Liver (tissue), 9 donors: ENCODE measurements around the gene KIF24. TPM values are rescaled to one million over a fixed set of nuclear protein-coding genes. Genes with fewer than 3 reads are reported as not detected.

Experiments used
- DNase-seq: peaks from one replicate; pipeline ENCODE4 v3.0.0-alpha.2; 2017; ENCODE audit warnings: low spot score
- H3K27ac ChIP-seq, 2 donors: one replicate each; pipeline ENCODE4 v1.7.0; 2013; ENCODE audit warnings: inconsistent platforms in 2 of 2, low read length in 2 of 2, control low read depth in 1 of 2, low read depth in 1 of 2, mild to moderate bottlenecking in 1 of 2
- H3K27me3 ChIP-seq, 4 donors: one replicate each; pipeline versions ENCODE4 v1.6.1 to v1.7.0; 2013; ENCODE audit warnings: low read length in 3 of 4, inconsistent platforms in 1 of 4, mild to moderate bottlenecking in 1 of 4, moderate library complexity in 1 of 4; ENCODE audit not compliant: control insufficient read depth in 4 of 4, insufficient read depth in 4 of 4
- H3K36me3 ChIP-seq, 4 donors: one replicate each; pipeline versions ENCODE4 v1.6.1 to v1.7.0; 2013; ENCODE audit warnings: low read length in 3 of 4, mild to moderate bottlenecking in 3 of 4, low read depth in 1 of 4, moderate library complexity in 1 of 4; ENCODE audit not compliant: control insufficient read depth in 4 of 4, insufficient read depth in 3 of 4
- H3K4me1 ChIP-seq, 4 donors: one replicate each; pipeline versions ENCODE4 v1.6.1 to v1.7.0; 2013; ENCODE audit warnings: low read length in 3 of 4, mild to moderate bottlenecking in 3 of 4, moderate library complexity in 1 of 4; ENCODE audit not compliant: control insufficient read depth in 4 of 4, insufficient read depth in 4 of 4
- H3K4me3 ChIP-seq, 3 donors: one replicate each; pipeline versions ENCODE4 v1.6.1 to v1.7.0; 2013; ENCODE audit warnings: low read length in 3 of 3, control low read depth in 1 of 3, low read depth in 1 of 3, mild to moderate bottlenecking in 1 of 3
- H3K9ac ChIP-seq, 2 donors: one replicate each; pipeline ENCODE4 v1.7.0; 2013; ENCODE audit warnings: low read length in 2 of 2, mild to moderate bottlenecking in 2 of 2, moderate library complexity in 2 of 2, control low read depth in 1 of 2, low read depth in 1 of 2
- H3K9me3 ChIP-seq, 4 donors: one replicate each; pipeline versions ENCODE4 v1.6.1 to v1.7.0; 2013; ENCODE audit warnings: low read length in 3 of 4; ENCODE audit not compliant: control insufficient read depth in 4 of 4
- ATF3 ChIP-seq: IDR thresholded peaks from 2 replicates; pipeline ENCODE4 v1.6.1; 2016; ENCODE audit warnings: antibody characterized with exemption
- CTCF ChIP-seq: fragments of 150-350 bp; IDR thresholded peaks from 2 replicates; pipeline ENCODE4 v1.5.1; 2017; ENCODE audit warnings: improper control_type of control experiment, low read depth, low read length; ENCODE audit not compliant: missing input control
- EGR1 ChIP-seq, 2 donors: IDR thresholded peaks; 2 replicates each; pipeline ENCODE4 v1.6.1; 2016 to 2018; ENCODE audit warnings: antibody characterized with exemption in 2 of 2, low read depth in 2 of 2
- FOXA1 ChIP-seq: IDR thresholded peaks from 2 replicates; pipeline ENCODE4 v1.6.1; 2016; ENCODE audit warnings: antibody characterized with exemption
- FOXA2 ChIP-seq: IDR thresholded peaks from 2 replicates; pipeline ENCODE4 v1.6.1; 2016; ENCODE audit warnings: antibody characterized with exemption
- GABPA ChIP-seq, 2 donors: IDR thresholded peaks in 1 of 2; conservative IDR thresholded peaks in 1 of 2; 2 replicates each; pipeline ENCODE4 v1.6.1; 2016; ENCODE audit warnings: antibody characterized with exemption in 2 of 2, mild to moderate bottlenecking in 1 of 2, moderate library complexity in 1 of 2
- HNF4A ChIP-seq, 2 donors: conservative IDR thresholded peaks; 2 replicates each; pipeline ENCODE4 v1.6.1; 2016; ENCODE audit warnings: antibody characterized with exemption in 2 of 2, mild to moderate bottlenecking in 2 of 2
- HNF4G ChIP-seq: IDR thresholded peaks from 2 replicates; pipeline ENCODE4 v1.6.1; 2016; ENCODE audit warnings: antibody characterized with exemption
- JUND ChIP-seq, 2 donors: IDR thresholded peaks; 2 replicates each; pipeline ENCODE4 v1.6.1; 2016; ENCODE audit warnings: antibody characterized with exemption in 2 of 2
- MAX ChIP-seq: IDR thresholded peaks from 2 replicates; pipeline ENCODE4 v1.6.1; 2016; ENCODE audit warnings: antibody characterized with exemption
- NR2F2 ChIP-seq: IDR thresholded peaks from 2 replicates; pipeline ENCODE4 v1.6.1; 2016; ENCODE audit warnings: antibody characterized with exemption
- RAD21 ChIP-seq, 2 donors: IDR thresholded peaks; 2 replicates each; pipeline ENCODE4 v1.6.1; 2016; ENCODE audit warnings: antibody characterized with exemption in 2 of 2, mild to moderate bottlenecking in 2 of 2
- REST ChIP-seq: IDR thresholded peaks from 2 replicates; pipeline ENCODE4 v1.6.1; 2016; ENCODE audit warnings: antibody characterized with exemption, mild to moderate bottlenecking
- RXRA ChIP-seq, 2 donors: IDR thresholded peaks; 2 replicates each; pipeline ENCODE4 v1.6.1; 2017 to 2018; ENCODE audit warnings: antibody characterized with exemption in 2 of 2, mild to moderate bottlenecking in 1 of 2
- SP1 ChIP-seq: IDR thresholded peaks from 2 replicates; pipeline ENCODE4 v1.6.1; 2018; ENCODE audit warnings: antibody characterized with exemption, mild to moderate bottlenecking
- TAF1 ChIP-seq: conservative IDR thresholded peaks from 2 replicates; pipeline ENCODE4 v1.6.1; 2016; ENCODE audit warnings: antibody characterized with exemption, mild to moderate bottlenecking
- YY1 ChIP-seq: IDR thresholded peaks from 2 replicates; pipeline ENCODE4 v1.6.1; 2016; ENCODE audit warnings: antibody characterized with exemption, mild to moderate bottlenecking
- ZBTB33 ChIP-seq: IDR thresholded peaks from 2 replicates; pipeline ENCODE4 v1.6.1; 2016; ENCODE audit warnings: antibody characterized with exemption
- WGBS: extraction: QIAGEN DNeasy Blood & Tissue Kit; methylation state at CpG from one replicate; pipeline ENCODE4 v1.1.7; 2013; 5-methylcytosine and 5-hydroxymethylcytosine counted together
- polyA plus RNA-seq, 2 donors: library from polyadenylated mRNA; stranded (reverse) in 1 of 2; unstranded in 1 of 2; fragments of 200-250 nt in 1 of 2; fragments of >200 nt in 1 of 2; fragmentation: Nextera tagmentation in 1 of 2; extraction: Ambion mirVana in 1 of 2; gene quantifications; one replicate each; pipeline versions ENCODE4 v1.2.1 to v1.2.3, GENCODE V29; 2013 to 2015
- total RNA-seq, 2 donors: library from RNA; depleted of rRNA; stranded (reverse); fragments of >200 nt; gene quantifications; one replicate each; pipeline ENCODE4 v1.2.3, GENCODE V29; 2014
- donor health status: healthy.
- donor health status: healthy.
- donor health status: healthy.
- donor health status: healthy.
- donor health status: healthy.

Gene KIF24
- total and polyA plus RNA-seq, 4 donors, result 0.13 to 4.1 (median 0.20) TPM

- Histone ChIP-seq H3K9me3 (no peaks in the 10 kb centered on the region), H3K27ac (peak within 1 kb of the TSS; percentile 57 to 80), H3K36me3 (peaks cover 0 to 6% (median 3%) of the 10 kb centered on the region in 4 donors), H3K4me1 (peaks cover 4 to 54% (median 44%) of the 10 kb centered on the region in 4 donors), H3K27me3 (no peaks in the 10 kb centered on the region), H3K9ac (peak within 1 kb of the TSS; percentile 41 to 79), H3K4me3 (peak within 1 kb of the TSS; percentile 60 to 82 (median 76))
- under 1% methylated on average over 54 of the region's 54 CpGs for WGBS
- peak; percentile 91 for DNase-seq
- TF ChIP-seq NR2F2, result no peak
- peak; percentile 67 to 71 for TF ChIP-seq RXRA (IDR thresholded peaks at IDR 0.05)
- TF ChIP-seq SP1, result peak; percentile 91
- TF ChIP-seq TAF1, result peak; percentile 74
- peak; percentile 56 for TF ChIP-seq ZBTB33
- TF ChIP-seq HNF4A (conservative IDR thresholded peaks at IDR 0.05), result peak; percentile 74 to 79
- peak; percentile 42 to 58 for TF ChIP-seq RAD21 (IDR thresholded peaks at IDR 0.05)
- peak in 1 of 2 donors; percentile 60 for TF ChIP-seq GABPA (IDR thresholded peaks at IDR 0.05 in 1 of 2, conservative IDR thresholded peaks at IDR 0.05 in 1 of 2)
- TF ChIP-seq HNF4G, result peak; percentile 55
- TF ChIP-seq REST, result peak; percentile 85
- peak in 1 of 2 donors; percentile 10 for TF ChIP-seq EGR1 (IDR thresholded peaks at IDR 0.05; ENCODE audit: low read depth in 2 of 2)
- no peak for TF ChIP-seq FOXA2
- peak; percentile 64 for TF ChIP-seq FOXA1
- peak in 1 of 2 donors; percentile 55 for TF ChIP-seq JUND (IDR thresholded peaks at IDR 0.05)
- no peak for TF ChIP-seq CTCF
- TF ChIP-seq MAX, result peak; percentile 43
- peak; percentile 71 for TF ChIP-seq YY1
- TF ChIP-seq ATF3, result no peak
These were observed 47.7 kb upstream of the KIF24 start, which contains the start of gene MYORG for GRCh38 chr9:34376596-34377403. TSS of gene MYORG (minus strand) at chr9:34376898. CDS start at chr9:34372943, 3,955 bp downstream.
